MCF 10A (cell line): ENCODE results near the gene ASTN2. TPM values are rescaled to one million over a fixed set of nuclear protein-coding genes. Genes with fewer than 3 reads are reported as not detected.

Source experiments
- BruUV-seq: library from RNA; stranded (reverse); fragments of 400-500 nt; replicated peaks from 2 replicates; lab custom pipeline; 2021; lab: Mats Ljungman, UMichigan
- CTCF ChIA-PET: fragments of 300-600 bp; sonication (Branson Sonifier 250); formaldehyde crosslinking; extraction: SDS; loops from one replicate; lab custom pipeline; 2021; ENCODE audit warnings: antibody characterized with exemption, inconsistent platforms; lab: Yijun Ruan, JAX
- POLR2A ChIA-PET: fragments of 300-600, 350-650 bp; sonication (Branson Sonifier 250); formaldehyde crosslinking; extraction: SDS; loops from one replicate; lab custom pipeline; 2020; ENCODE audit warnings: antibody characterized with exemption, inconsistent platforms; lab: Yijun Ruan, JAX
- DNase-seq: peaks from one replicate; pipeline ENCODE4 v3.0.0-alpha.2; 2018; ENCODE audit not compliant: unreplicated experiment
- H3K27ac Mint-ChIP-seq: one replicate; pipeline ENCODE4 v1.8.0; 2022; ENCODE audit warnings: mild to moderate bottlenecking, low read depth, mixed read lengths; ENCODE audit not compliant: unreplicated experiment
- H3K27me3 Mint-ChIP-seq: one replicate; pipeline ENCODE4 v1.8.0; 2022; ENCODE audit warnings: mixed read lengths; ENCODE audit not compliant: insufficient read depth, unreplicated experiment
- H3K36me3 Mint-ChIP-seq: one replicate; pipeline ENCODE4 v1.8.0; 2022; ENCODE audit warnings: mild to moderate bottlenecking, moderate library complexity, mixed read lengths; ENCODE audit not compliant: insufficient read depth, unreplicated experiment
- H3K4me1 Mint-ChIP-seq: one replicate; pipeline ENCODE4 v1.8.0; 2022; ENCODE audit warnings: mixed read lengths; ENCODE audit not compliant: insufficient read depth, unreplicated experiment
- H3K4me3 Mint-ChIP-seq: one replicate; pipeline ENCODE4 v1.8.0; 2022; ENCODE audit warnings: mild to moderate bottlenecking, moderate library complexity, mixed read lengths; ENCODE audit not compliant: unreplicated experiment
- H3K9me3 Mint-ChIP-seq: one replicate; pipeline ENCODE4 v1.8.0; 2022; ENCODE audit warnings: mixed read lengths; ENCODE audit not compliant: unreplicated experiment
- intact Hi-C: fragments of 100-400 bp; cut with micrococcal nuclease; formaldehyde crosslinking; loops from 2 replicates; pipeline ENCODE4 v1.14.1; 2022
- total RNA-seq: library from RNA; stranded (reverse); gene quantifications from 2 replicates; pipeline ENCODE4 v1.2.3, GENCODE V29; 2022
- TF ChIP-seq, protein P1 (sequence below): fragments of 200-600 bp; IDR thresholded peaks from one replicate; pipeline ENCODE4 v1.8.0; 2022; ENCODE audit warnings: antibody characterized with exemption, mild to moderate bottlenecking; ENCODE audit not compliant: unreplicated experiment

Gene ASTN2
- total RNA-seq, 1 experiment from 2014 or later = 1.8 TPM

DNA sequence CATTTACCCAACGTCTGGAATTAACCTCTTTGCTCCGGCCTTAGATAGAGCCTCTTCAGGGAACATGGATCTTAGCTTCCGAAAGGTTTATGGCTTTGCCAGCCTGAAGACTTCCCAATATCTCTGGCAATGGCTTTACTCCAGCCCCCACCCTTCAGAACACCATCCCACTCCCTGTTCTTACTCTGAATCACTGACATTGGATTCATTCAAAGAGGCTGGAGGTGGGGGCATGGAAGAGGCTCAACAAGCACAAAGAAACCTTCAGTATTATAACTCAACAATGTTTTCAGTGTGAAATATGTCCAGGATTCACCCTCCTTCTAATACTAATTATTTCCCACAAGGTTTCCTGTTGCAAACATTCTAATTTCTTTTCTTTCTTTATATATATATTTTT, 91.5 kb downstream of the ASTN2 start:
- H3K9me3 Mint-ChIP-seq = peaks cover 38% of the 10 kb centered on the region
- BruUV-seq = no TSS peak
- H3K4me3 Mint-ChIP-seq = no peak overlapping the region
- no peak overlapping the region for H3K27ac Mint-ChIP-seq
- no peaks in the 10 kb centered on the region for H3K27me3 Mint-ChIP-seq
- no peaks in the 10 kb centered on the region for H3K4me1 Mint-ChIP-seq
- no peak for DNase-seq
- H3K36me3 Mint-ChIP-seq = no peaks in the 10 kb centered on the region
- CTCF ChIA-PET = no interaction called here
- POLR2A ChIA-PET = no interaction called here
- intact Hi-C loops = no loop called here
- TF ChIP-seq, protein P1, sequence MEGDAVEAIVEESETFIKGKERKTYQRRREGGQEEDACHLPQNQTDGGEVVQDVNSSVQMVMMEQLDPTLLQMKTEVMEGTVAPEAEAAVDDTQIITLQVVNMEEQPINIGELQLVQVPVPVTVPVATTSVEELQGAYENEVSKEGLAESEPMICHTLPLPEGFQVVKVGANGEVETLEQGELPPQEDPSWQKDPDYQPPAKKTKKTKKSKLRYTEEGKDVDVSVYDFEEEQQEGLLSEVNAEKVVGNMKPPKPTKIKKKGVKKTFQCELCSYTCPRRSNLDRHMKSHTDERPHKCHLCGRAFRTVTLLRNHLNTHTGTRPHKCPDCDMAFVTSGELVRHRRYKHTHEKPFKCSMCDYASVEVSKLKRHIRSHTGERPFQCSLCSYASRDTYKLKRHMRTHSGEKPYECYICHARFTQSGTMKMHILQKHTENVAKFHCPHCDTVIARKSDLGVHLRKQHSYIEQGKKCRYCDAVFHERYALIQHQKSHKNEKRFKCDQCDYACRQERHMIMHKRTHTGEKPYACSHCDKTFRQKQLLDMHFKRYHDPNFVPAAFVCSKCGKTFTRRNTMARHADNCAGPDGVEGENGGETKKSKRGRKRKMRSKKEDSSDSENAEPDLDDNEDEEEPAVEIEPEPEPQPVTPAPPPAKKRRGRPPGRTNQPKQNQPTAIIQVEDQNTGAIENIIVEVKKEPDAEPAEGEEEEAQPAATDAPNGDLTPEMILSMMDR = no peak

DNA sequence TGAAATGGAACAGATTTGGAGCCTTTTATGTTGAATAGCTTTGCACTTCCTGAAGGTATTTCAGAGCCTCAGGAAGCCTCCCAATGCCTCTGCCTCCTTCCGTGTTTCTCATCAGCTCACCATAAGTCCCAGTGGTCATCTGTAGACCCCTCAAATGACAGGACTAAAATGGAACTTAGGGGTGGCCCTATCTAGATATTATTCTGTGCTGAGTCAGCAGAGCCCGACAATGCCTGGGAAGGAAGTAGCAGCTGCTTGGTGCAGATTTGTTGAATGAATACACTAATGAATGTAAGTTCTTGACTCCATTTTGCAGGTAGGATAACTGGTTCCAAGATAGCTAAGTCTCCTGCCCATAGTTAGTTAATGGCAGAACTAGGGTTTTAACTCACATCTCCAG, 97.7 kb downstream of the ASTN2 start:
- intact Hi-C loops = no loop called here
- H3K4me1 Mint-ChIP-seq = no peaks in the 10 kb centered on the region
- peaks cover 32% of the 10 kb centered on the region for H3K9me3 Mint-ChIP-seq
- ChIA-PET POLR2A (interaction anchor here (0.7 kb wide), 1 partner anchor 10 kb away, joined by 3 read pairs; no protein-coding TSS in a partner anchor), CTCF (no interaction called here)
- TF ChIP-seq, protein P1 = no peak
- no peak overlapping the region for H3K27ac Mint-ChIP-seq
- H3K27me3 Mint-ChIP-seq = no peaks in the 10 kb centered on the region
- H3K4me3 Mint-ChIP-seq = no peak overlapping the region
- peaks cover 13% of the 10 kb centered on the region for H3K36me3 Mint-ChIP-seq
- BruUV-seq = no TSS peak
- DNase-seq = no peak

DNA sequence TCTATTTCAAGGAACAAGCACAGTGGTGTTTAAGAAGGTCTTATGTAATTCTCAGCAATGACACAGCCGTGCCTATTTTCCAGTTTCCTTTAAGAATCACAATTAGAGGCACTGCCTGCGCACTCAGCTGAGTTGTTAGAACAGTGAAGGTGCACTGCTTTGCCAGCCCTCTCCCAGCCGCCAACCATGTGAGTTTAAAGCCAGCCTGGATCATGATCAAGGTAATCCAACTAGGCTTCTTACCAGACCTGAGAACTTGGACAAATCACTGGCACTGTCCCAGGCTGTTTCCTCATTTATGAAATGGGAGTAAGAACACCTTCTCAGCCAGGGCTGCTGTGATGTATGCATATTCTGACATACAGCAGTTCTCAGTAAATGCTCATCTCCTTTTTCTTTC, 99.6 kb downstream of the ASTN2 start:
- H3K27me3 Mint-ChIP-seq = no peaks in the 10 kb centered on the region
- POLR2A ChIA-PET = no interaction called here
- no peaks in the 10 kb centered on the region for H3K4me1 Mint-ChIP-seq
- DNase-seq = peak; percentile 6
- peaks cover 13% of the 10 kb centered on the region for H3K36me3 Mint-ChIP-seq
- H3K27ac Mint-ChIP-seq = no peak overlapping the region
- CTCF ChIA-PET = no interaction called here
- intact Hi-C loops = no loop called here
- TF ChIP-seq, protein P1 = no peak
- BruUV-seq = no TSS peak
- H3K4me3 Mint-ChIP-seq = no peak overlapping the region
- H3K9me3 Mint-ChIP-seq = peaks cover 47% of the 10 kb centered on the region

GRCh38 chr9:117313989-117314388, 100.9 kb downstream of the ASTN2 start:
- Mint-ChIP-seq H3K4me3 (no peak overlapping the region), H3K36me3 (peaks cover 13% of the 10 kb centered on the region), H3K4me1 (no peaks in the 10 kb centered on the region), H3K9me3 (peaks cover 48% of the 10 kb centered on the region), H3K27me3 (no peaks in the 10 kb centered on the region), H3K27ac (no peak overlapping the region)
- CTCF ChIA-PET = interaction anchor here (0.8 kb wide), 1 partner anchor 101 kb away, joined by 3 read pairs; the partner anchor contains the start of gene ASTN2
- no TSS peak for BruUV-seq
- no peak for DNase-seq
- intact Hi-C loops = no loop called here
- TF ChIP-seq, protein P1 = no peak
- POLR2A ChIA-PET = no interaction called here
